HepG2 (cell line): ENCODE results near the gene TUFM. TPM values are rescaled to one million over a fixed set of nuclear protein-coding genes. Genes with fewer than 3 reads are reported as not detected.

Source experiments
- ATAC-seq: fragments of 200-7000 bp; cut with Tn5 transposase; 3 replicates; pipeline ENCODE4 v1.9.1; 2020; ENCODE audit warnings: mild to moderate bottlenecking, moderate library complexity
- BruUV-seq: library from RNA; stranded (reverse); fragments of 400-500 nt; replicated peaks from 2 replicates; lab custom pipeline; 2021; lab: Mats Ljungman, UMichigan
- CTCF ChIA-PET: fragments of 300-600 bp; formaldehyde crosslinking; extraction: SDS; loops from one replicate; lab custom pipeline; 2021; ENCODE audit warnings: low total read pairs, inconsistent platforms, low intra/inter-chr PET ratio; lab: Yijun Ruan, JAX
- POLR2A ChIA-PET: fragments of 350-600 bp; sonication (Branson Sonifier 250); formaldehyde crosslinking; loops from one replicate; lab custom pipeline; 2020; ENCODE audit warnings: antibody characterized with exemption, inconsistent platforms; lab: Yijun Ruan, JAX
- DNase-seq: peaks from one replicate; pipeline ENCODE4 v3.0.0-alpha.2; 2015; ENCODE audit warnings: low spot score
- FAIRE-seq: peaks from 3 replicates; lab custom pipeline; 2011; peaks lifted over from hg19 to GRCh38; lab: Jason Lieb, UNC
- H2AFZ ChIP-seq: one replicate; pipeline ENCODE4 v1.6.1; 2011; ENCODE audit warnings: low read length, inconsistent platforms
- H3K27ac ChIP-seq: fragments of 300-600 bp; 3 replicates; pipeline ENCODE4 v1.8.0; 2011; ENCODE audit warnings: mixed run types, mild to moderate bottlenecking, mixed read lengths, low read length, inconsistent platforms; ENCODE audit not compliant: insufficient read depth; ENCODE audit errors: extremely low read length
- H3K27me3 ChIP-seq, 2 experiments: fragments of 200-600 bp in 1 of 2; 2 replicates in 1 of 2; 3 replicates in 1 of 2; pipeline versions ENCODE4 v1.6.0 to v1.8.0; 2011; ENCODE audit warnings: low read length in 2 of 2, mild to moderate bottlenecking in 2 of 2, moderate library complexity in 2 of 2, inconsistent platforms in 1 of 2; ENCODE audit not compliant: insufficient read depth in 2 of 2, control insufficient read depth in 1 of 2
- H3K36me3 ChIP-seq, 2 experiments: fragments of 200-600 bp in 1 of 2; replicated peaks in 1 of 2; 2 replicates in 1 of 2; 3 replicates in 1 of 2; pipeline versions ENCODE4 v1.5.1 to v1.8.0; 2011; ENCODE audit warnings: low read length in 2 of 2, inconsistent platforms in 1 of 2; ENCODE audit not compliant: insufficient read depth in 2 of 2, control insufficient read depth in 1 of 2
- H3K4me1 ChIP-seq: 2 replicates; pipeline ENCODE4 v1.5.1; 2012; ENCODE audit warnings: low read length, inconsistent platforms; ENCODE audit not compliant: insufficient read depth
- H3K4me2 ChIP-seq: 2 replicates; pipeline ENCODE4 v1.6.0; 2011; ENCODE audit warnings: low read depth, low read length, inconsistent platforms
- H3K4me3 ChIP-seq, 3 experiments: fragments of 200-600 bp in 1 of 3; sonication (generic), shearing (Covaris generic) in 1 of 3; replicated peaks in 1 of 3; 2 replicates each; pipeline ENCODE4 v1.5.1; 2011 to 2016; ENCODE audit warnings: low read length in 3 of 3, inconsistent platforms in 2 of 3, low read depth in 2 of 3, mild to moderate bottlenecking in 2 of 3, control low read depth in 1 of 3, mixed read lengths in 1 of 3; ENCODE audit not compliant: insufficient read depth in 1 of 3
- H3K79me2 ChIP-seq: one replicate; pipeline ENCODE4 v1.6.1; 2011; ENCODE audit warnings: low read length, inconsistent platforms; ENCODE audit not compliant: insufficient read depth
- H3K9ac ChIP-seq: 2 replicates; pipeline ENCODE4 v1.6.0; 2011; ENCODE audit warnings: mild to moderate bottlenecking, low read depth, low read length, inconsistent platforms; ENCODE audit not compliant: insufficient read depth
- H3K9me3 ChIP-seq: 2 replicates; pipeline ENCODE4 v1.5.1; 2012; ENCODE audit warnings: mild to moderate bottlenecking, low read length
- H4K20me1 ChIP-seq: 2 replicates; pipeline ENCODE4 v1.6.0; 2011; ENCODE audit warnings: inconsistent platforms, mild to moderate bottlenecking, low read length, moderate library complexity; ENCODE audit not compliant: insufficient read depth
- AGO2 ChIP-seq: fragments of 200-400 bp; formaldehyde crosslinking; optimal IDR thresholded peaks from 2 replicates; pipeline ENCODE3; 2017; ENCODE audit warnings: mild to moderate bottlenecking, low read depth, low read length, moderate library complexity
- AKAP8 ChIP-seq: sonication (generic); formaldehyde crosslinking; IDR thresholded peaks from 2 replicates; pipeline ENCODE4 v1.5.1; 2020; ENCODE audit warnings: mild to moderate bottlenecking, missing genetic modification reagents
- ARNT2 ChIP-seq: sonication (generic); formaldehyde crosslinking; IDR thresholded peaks from 2 replicates; pipeline ENCODE4 v1.8.0; 2022; ENCODE audit warnings: mild to moderate bottlenecking, low read depth, missing genetic modification reagents, moderate library complexity
- CBFB ChIP-seq: sonication (generic); formaldehyde crosslinking; IDR thresholded peaks from 2 replicates; pipeline ENCODE4 v1.4.0; 2020; ENCODE audit warnings: missing genetic modification reagents
- CHCHD3 ChIP-seq: sonication (generic); formaldehyde crosslinking; IDR thresholded peaks from 2 replicates; pipeline ENCODE4 v1.8.0; 2022; ENCODE audit warnings: mild to moderate bottlenecking, missing genetic modification reagents, moderate library complexity
- GMEB1 ChIP-seq: sonication (generic); formaldehyde crosslinking; IDR thresholded peaks from 2 replicates; pipeline ENCODE4 v1.5.1; 2020; ENCODE audit warnings: missing genetic modification reagents, mild to moderate bottlenecking, borderline replicate concordance
- HNF4A ChIP-seq: sonication (generic); formaldehyde crosslinking; IDR thresholded peaks from 2 replicates; pipeline ENCODE4 v1.4.0; 2020; ENCODE audit warnings: missing genetic modification reagents
- NCOA2 ChIP-seq: sonication (generic); formaldehyde crosslinking; IDR thresholded peaks from 2 replicates; pipeline ENCODE4 v1.8.0; 2022; ENCODE audit warnings: inconsistent platforms
- NCOR1 ChIP-seq: fragments of 200-600 bp; sonication (generic); IDR thresholded peaks from 2 replicates; pipeline ENCODE4 v1.7.0; 2017; ENCODE audit warnings: antibody characterized with exemption, low read length, borderline replicate concordance
- TAF15 ChIP-seq: fragments of 200-400 bp; formaldehyde crosslinking; IDR thresholded peaks from one replicate; pipeline ENCODE4 v1.6.1; 2018; ENCODE audit warnings: mild to moderate bottlenecking, low read depth, low read length; ENCODE audit not compliant: poor library complexity, severe bottlenecking
- TBX2 ChIP-seq: sonication (generic); formaldehyde crosslinking; IDR thresholded peaks from 2 replicates; pipeline ENCODE4 v1.5.0; 2020; ENCODE audit warnings: missing genetic modification reagents, mild to moderate bottlenecking, borderline replicate concordance
- THAP8 ChIP-seq: sonication (generic); formaldehyde crosslinking; IDR thresholded peaks from 2 replicates; pipeline ENCODE4 v1.5.1; 2020; ENCODE audit warnings: missing genetic modification reagents, mild to moderate bottlenecking, borderline replicate concordance
- U2AF1 ChIP-seq: fragments of 200-400 bp; formaldehyde crosslinking; optimal IDR thresholded peaks from 2 replicates; pipeline ENCODE3; 2017; ENCODE audit warnings: mild to moderate bottlenecking, low read depth, low read length
- YEATS2 ChIP-seq: sonication (generic); formaldehyde crosslinking; IDR thresholded peaks from 2 replicates; pipeline ENCODE4 v1.4.0; 2020; ENCODE audit warnings: missing genetic modification reagents, borderline replicate concordance
- ZFP91 ChIP-seq: sonication (generic); formaldehyde crosslinking; IDR thresholded peaks from 2 replicates; pipeline ENCODE4 v1.9.0; 2022; ENCODE audit warnings: missing genetic modification reagents, mild to moderate bottlenecking, borderline replicate concordance
- ZNF225 ChIP-seq: sonication (generic); formaldehyde crosslinking; IDR thresholded peaks from 2 replicates; pipeline ENCODE4 v1.4.0; 2020; ENCODE audit warnings: mild to moderate bottlenecking, missing genetic modification reagents
- ZNF296 ChIP-seq: sonication (generic); formaldehyde crosslinking; conservative IDR thresholded peaks from 2 replicates; pipeline ENCODE4 v1.5.0; 2020; ENCODE audit warnings: mild to moderate bottlenecking, missing genetic modification reagents
- ZNF512 ChIP-seq: sonication (generic); formaldehyde crosslinking; IDR thresholded peaks from 2 replicates; pipeline ENCODE4 v1.4.0; 2020; ENCODE audit warnings: mild to moderate bottlenecking, missing genetic modification reagents
- ZNF605 ChIP-seq: sonication (generic); formaldehyde crosslinking; IDR thresholded peaks from 2 replicates; pipeline ENCODE4 v1.8.0; 2022; ENCODE audit warnings: mild to moderate bottlenecking, missing genetic modification reagents
- WGBS: methylation state at CpG from one replicate; pipeline ENCODE4 v1.1.6; 2017; ENCODE audit warnings: low lambda C conversion rate; 5-methylcytosine and 5-hydroxymethylcytosine counted together
- in situ Hi-C: cut with HindIII; loops from 2 replicates; pipeline ENCODE4 v1.10.0; 2017; ENCODE audit warnings: low pct_unique_long_range_greater_than_20kb; ENCODE audit not compliant: extremely low pct_ligation_motif_present
- intact Hi-C: fragments of 100-400 bp; cut with micrococcal nuclease; formaldehyde crosslinking; loops from one replicate; pipeline ENCODE4 v1.10.0; 2022; ENCODE audit not compliant: unreplicated experiment
- polyA plus RNA-seq, 8 experiments: library from polyadenylated mRNA; depleted of rRNA in 3 of 8; stranded (reverse) in 7 of 8; unstranded in 1 of 8; fragments of >200 nt; fragmentation: Illumina TruSeq in 4 of 8; extraction: Trizol in 4 of 8; gene quantifications; 2 replicates each; pipeline versions ENCODE4 v1.2.1 to v1.2.3, GENCODE V29; 2011 to 2016; ENCODE audit warnings: low read depth in 4 of 8, missing spikeins in 1 of 8, mixed read lengths in 1 of 8; ENCODE audit not compliant: insufficient read depth in 1 of 8
- total RNA-seq, 5 experiments: library from RNA; depleted of rRNA; stranded (reverse); fragments of >200 nt; fragmentation: Illumina TruSeq; extraction: Trizol; gene quantifications; 2 replicates each; pipeline ENCODE4 v1.2.3, GENCODE V29; 2016; ENCODE audit warnings: low read depth in 1 of 5

TUFM gene
- total and polyA plus RNA-seq, 2 of the 13 experiments (the other 11 are each of a cell fraction or from before 2014, with no cell fraction given) = 206 to 298 TPM

GRCh38 chr16:28866454-28866804 lies 20.3 kb upstream of the TUFM start:
- H4K20me1 ChIP-seq = no peaks in the 10 kb centered on the region
- H3K27ac ChIP-seq = peak overlapping the region; percentile 99
- in situ Hi-C loops = loop anchor here (5.0 kb wide), 1 partner anchor 71 kb away; no protein-coding TSS in a partner anchor
- intact Hi-C loops = no loop called here
- no peak overlapping the region for H2AFZ ChIP-seq
- H3K79me2 ChIP-seq = peaks cover 32% of the 10 kb centered on the region
- ATAC-seq = no peak
- peak overlapping the region in 2 of 3 experiments; percentile 11 to 98; a peak in 1 of 6 replicates for H3K4me3 ChIP-seq
- no TSS peak for BruUV-seq
- H3K36me3 ChIP-seq = peaks cover 30 to 40% of the 10 kb centered on the region in 2 experiments
- no peak for DNase-seq
- H3K4me2 ChIP-seq = peak overlapping the region; percentile 96
- FAIRE-seq = no peak
- POLR2A ChIA-PET = interaction anchor here (1.0 to 6.9 kb wide), 10 partner anchors 8 to 85 kb away, joined by 3 to 104 read pairs (median 29); partner anchors contain the start of genes ATXN2L, NFATC2IP, RABEP2 and TUFM
- 81% methylated on average over 17 of the region's 17 CpGs for whole genome bisulfite sequencing
- H3K9me3 ChIP-seq = no peaks in the 10 kb centered on the region
- peak overlapping the region; percentile 50 for H3K9ac ChIP-seq
- H3K4me1 ChIP-seq = peaks cover 36% of the 10 kb centered on the region
- CTCF ChIA-PET = no interaction called here
- no peaks in the 10 kb centered on the region; a peak in 1 of 5 replicates for H3K27me3 ChIP-seq
- no peak for TF ChIP-seq NCOA2 (CRISPR knock-in tag)
- TF ChIP-seq THAP8 (CRISPR knock-in tag) = 0 out of 2 replicates have a peak, but pooled peaks have one; percentile 28
- no peak for TF ChIP-seq ZNF296 (CRISPR knock-in tag)
- TF ChIP-seq NCOR1 = peak; percentile 11; the same call in 1 of the 2 replicates
- TF ChIP-seq CHCHD3 = 0 out of 2 replicates have a peak, but pooled peaks have one; percentile 16
- peak; percentile 19; the same call in 1 of the 2 replicates for TF ChIP-seq ZFP91 (CRISPR knock-in tag)
- 0 out of 2 replicates have a peak, but pooled peaks have one; percentile 10 for TF ChIP-seq TBX2 (CRISPR knock-in tag)
- 0 out of 2 replicates have a peak, but pooled peaks have one; percentile 2 for TF ChIP-seq YEATS2 (CRISPR knock-in tag)
- TF ChIP-seq ZNF605 = peak; percentile 40; the same call in 1 of the 2 replicates
- no peak for TF ChIP-seq U2AF1
- TF ChIP-seq ZNF512 (CRISPR knock-in tag) = peak; percentile 46; the same call in 1 of the 2 replicates
- no peak for TF ChIP-seq HNF4A (CRISPR knock-in tag)
- no peak for TF ChIP-seq CBFB (CRISPR knock-in tag)
- peak; percentile 61 for TF ChIP-seq AGO2
- TF ChIP-seq AKAP8 = 0 out of 2 replicates have a peak, but pooled peaks have one; percentile 17
- no peak for TF ChIP-seq GMEB1 (CRISPR knock-in tag)
- 0 out of 2 replicates have a peak, but pooled peaks have one; percentile 20 for TF ChIP-seq ARNT2 (CRISPR knock-in tag)
- TF ChIP-seq ZNF225 (CRISPR knock-in tag) = peak; percentile 55; the same call in 1 of the 2 replicates
- peak; percentile 5 for TF ChIP-seq TAF15
